Smooth muscle cell (in vitro differentiated cells): Measurements from ENCODE around the gene ATE1. TPM values are rescaled to one million over a fixed set of nuclear protein-coding genes. Genes with fewer than 3 reads are reported as not detected.

Experiments used
- DNase-seq: peaks from one replicate; lab custom pipeline; 2025; ENCODE audit not compliant: unreplicated experiment; lab: John Stamatoyannopoulos, UW
- H2AFZ ChIP-seq: fragments of 200-600 bp; sonication (generic); 2 replicates; pipeline ENCODE4 v1.6.0; 2016; ENCODE audit warnings: antibody characterized with exemption, low read depth, mild to moderate bottlenecking
- H3F3A ChIP-seq: fragments of 200-600 bp; sonication (generic); 2 replicates; pipeline ENCODE4 v1.6.0; 2017; ENCODE audit warnings: antibody characterized with exemption, low read depth
- H3K27ac ChIP-seq: fragments of 200-600 bp; sonication (generic); 2 replicates; pipeline ENCODE4 v1.5.1; 2016; ENCODE audit warnings: low read depth, mild to moderate bottlenecking
- H3K27me3 ChIP-seq: fragments of 200-600 bp; sonication (generic); 2 replicates; pipeline ENCODE4 v1.6.1; 2016; ENCODE audit warnings: low read depth, mild to moderate bottlenecking
- H3K36me3 ChIP-seq: fragments of 200-600 bp; sonication (generic); 2 replicates; pipeline ENCODE4 v1.5.1; 2016; ENCODE audit warnings: low read depth
- H3K4me1 ChIP-seq: fragments of 200-600 bp; sonication (generic); 2 replicates; pipeline ENCODE4 v1.5.1; 2016; ENCODE audit warnings: low read depth
- H3K4me2 ChIP-seq: fragments of 200-600 bp; sonication (generic); 2 replicates; pipeline ENCODE4 v1.6.0; 2016; ENCODE audit warnings: mild to moderate bottlenecking
- H3K4me3 ChIP-seq: fragments of 200-600 bp; sonication (generic); 2 replicates; pipeline ENCODE4 v1.5.1; 2016; ENCODE audit warnings: mild to moderate bottlenecking
- H3K79me2 ChIP-seq: fragments of 200-600 bp; sonication (generic); 2 replicates; pipeline ENCODE4 v1.6.0; 2016; ENCODE audit warnings: low read depth, mild to moderate bottlenecking
- H3K9ac ChIP-seq: fragments of 200-600 bp; sonication (generic); 2 replicates; pipeline ENCODE4 v1.6.0; 2016; ENCODE audit warnings: low read depth
- H3K9me3 ChIP-seq: fragments of 200-600 bp; sonication (generic); replicated peaks from 2 replicates; pipeline ENCODE4 v1.5.1; 2016; ENCODE audit warnings: low read depth
- H4K20me1 ChIP-seq: fragments of 200-600 bp; sonication (generic); 2 replicates; pipeline ENCODE4 v1.6.0; 2016; ENCODE audit warnings: low read depth
- CTCF ChIP-seq: fragments of 200-600 bp; sonication (generic); IDR thresholded peaks from 2 replicates; pipeline ENCODE4 v1.5.1; 2017; ENCODE audit warnings: borderline replicate concordance, mild to moderate bottlenecking, antibody characterized with exemption; ENCODE audit not compliant: insufficient read depth, poor library complexity, severe bottlenecking
- WGBS: methylation state at CpG from one replicate; pipeline ENCODE4 v1.1.7; 2016; ENCODE audit warnings: low lambda C conversion rate; 5-methylcytosine and 5-hydroxymethylcytosine counted together
- polyA plus RNA-seq: library from polyadenylated mRNA; unstranded; fragments of >200 nt; fragmentation: Nextera tagmentation; extraction: Ambion mirVana; gene quantifications from 2 replicates; pipeline ENCODE4 v1.2.1, GENCODE V29; 2016
- total RNA-seq: library from RNA; depleted of rRNA; stranded (reverse); fragments of >200 nt; gene quantifications from 2 replicates; pipeline ENCODE4 v1.2.3, GENCODE V29; 2014

Gene ATE1
- total and polyA plus RNA-seq, 2 experiments from 2014 or later, result 9.1 to 20.7 TPM

DNA sequence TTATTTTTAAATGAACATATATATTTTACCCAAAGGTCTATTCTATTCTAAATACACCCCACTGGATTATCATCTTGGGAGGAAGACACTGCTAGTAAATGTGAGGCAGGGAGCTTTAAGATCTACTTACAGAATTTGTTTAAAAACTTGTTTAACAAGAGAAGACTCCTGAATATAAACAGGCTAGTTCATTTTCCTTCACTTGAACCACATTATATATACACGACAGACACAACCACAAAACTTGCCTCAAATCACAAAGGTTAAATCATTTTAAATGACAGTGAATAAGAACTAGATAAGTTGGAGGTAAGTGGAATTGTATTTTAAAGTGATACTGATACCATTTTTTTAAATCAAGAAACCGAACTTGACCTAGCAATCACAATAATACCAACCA, 109.2 kb downstream of the ATE1 start:
- H3K36me3 ChIP-seq, result no peaks in the 10 kb centered on the region
- H3K4me2 ChIP-seq, result peak overlapping the region; percentile 5
- H2AFZ ChIP-seq, result no peak overlapping the region
- TF ChIP-seq CTCF, result no peak
- H3K9ac ChIP-seq, result no peak overlapping the region
- no peaks in the 10 kb centered on the region for H3F3A ChIP-seq
- H3K27ac ChIP-seq, result peak overlapping the region; percentile 7
- H3K79me2 ChIP-seq, result no peaks in the 10 kb centered on the region
- DNase-seq, result no peak
- WGBS, result 29% methylated on average over 2 of the region's 2 CpGs
- H3K4me3 ChIP-seq, result no peak overlapping the region
- H3K9me3 ChIP-seq, result no peaks in the 10 kb centered on the region
- no peaks in the 10 kb centered on the region for H4K20me1 ChIP-seq
- peaks cover 3% of the 10 kb centered on the region for H3K4me1 ChIP-seq
- H3K27me3 ChIP-seq, result no peaks in the 10 kb centered on the region

DNA sequence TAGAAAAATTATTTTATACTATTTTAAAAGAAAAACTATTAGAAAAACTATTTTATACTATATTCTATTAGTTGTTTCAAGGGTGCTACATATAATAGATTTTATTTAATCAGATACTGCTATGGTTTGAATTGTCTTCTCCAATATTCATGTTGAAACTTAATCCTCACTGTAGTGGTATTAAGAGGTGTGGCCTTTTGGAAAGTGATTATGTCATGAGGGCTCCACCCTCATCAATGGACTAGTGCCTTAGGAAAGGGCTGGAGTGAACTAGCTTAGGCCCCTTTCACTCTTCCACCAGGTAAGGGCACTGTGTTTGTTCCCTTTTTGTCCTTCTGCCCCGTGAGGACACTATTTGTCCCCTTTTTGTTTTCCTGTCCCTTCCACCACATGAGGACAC, 111.6 kb downstream of the ATE1 start:
- no peaks in the 10 kb centered on the region for H3K36me3 ChIP-seq
- H3K4me2 ChIP-seq, result no peak overlapping the region
- no peak overlapping the region for H3K4me3 ChIP-seq
- no peak overlapping the region for H3K9ac ChIP-seq
- no peak overlapping the region for H2AFZ ChIP-seq
- H3K4me1 ChIP-seq, result peaks cover 3% of the 10 kb centered on the region
- no peaks in the 10 kb centered on the region for H3K79me2 ChIP-seq
- H3K9me3 ChIP-seq, result no peaks in the 10 kb centered on the region
- no peaks in the 10 kb centered on the region for H3F3A ChIP-seq
- WGBS, result 86% methylated on average over 1 of the region's 1 CpG
- H3K27me3 ChIP-seq, result no peaks in the 10 kb centered on the region
- DNase-seq, result no peak
- H3K27ac ChIP-seq, result no peak overlapping the region
- no peaks in the 10 kb centered on the region for H4K20me1 ChIP-seq
- no peak for TF ChIP-seq CTCF

GRCh38 chr10:121813857-121814256, 114.0 kb downstream of the ATE1 start:
- no peaks in the 10 kb centered on the region for H3K36me3 ChIP-seq
- DNase-seq, result no peak
- no peak overlapping the region for H3K4me2 ChIP-seq
- no peak overlapping the region for H3K27ac ChIP-seq
- no peak for TF ChIP-seq CTCF
- H3K4me1 ChIP-seq, result peaks cover 3% of the 10 kb centered on the region
- H3K9ac ChIP-seq, result no peak overlapping the region
- no peak overlapping the region for H3K4me3 ChIP-seq
- H2AFZ ChIP-seq, result no peak overlapping the region
- no peaks in the 10 kb centered on the region for H3K9me3 ChIP-seq
- H4K20me1 ChIP-seq, result no peaks in the 10 kb centered on the region
- H3F3A ChIP-seq, result no peaks in the 10 kb centered on the region
- WGBS, result 82% methylated on average over 4 of the region's 4 CpGs
- no peaks in the 10 kb centered on the region for H3K27me3 ChIP-seq
- no peaks in the 10 kb centered on the region for H3K79me2 ChIP-seq

DNA sequence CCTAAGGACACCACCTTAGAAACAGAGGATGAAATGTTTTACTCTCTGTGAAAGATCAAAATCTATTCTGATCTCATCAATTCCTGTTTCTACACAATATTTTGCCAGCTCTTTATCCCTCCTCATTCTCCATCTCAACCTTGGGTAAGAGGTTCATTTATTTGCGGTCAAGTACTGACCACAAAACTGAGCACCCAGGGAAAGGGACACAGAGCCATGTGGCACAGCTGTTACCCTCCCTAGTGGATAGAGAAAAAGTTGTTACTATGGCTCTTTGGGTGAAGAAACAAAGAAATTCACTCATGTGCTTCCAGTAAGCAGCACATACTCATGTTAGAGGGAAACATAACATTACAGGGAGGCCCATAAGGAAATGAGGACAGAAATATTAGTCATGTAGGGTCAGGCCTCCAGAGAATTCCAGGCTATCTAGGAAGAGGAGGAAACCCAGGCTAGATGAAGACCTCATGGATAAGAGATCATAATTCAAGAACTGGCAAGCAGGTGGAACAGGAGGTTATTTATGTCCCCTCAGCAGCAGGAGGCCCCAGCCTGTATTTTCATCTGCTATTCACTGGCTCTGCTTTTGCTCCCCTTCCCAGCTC, 114.5 kb downstream of the ATE1 start:
- Histone ChIP-seq H3K4me3 (no peak overlapping the region), H2AFZ (no peak overlapping the region), H3K27me3 (no peaks in the 10 kb centered on the region), H4K20me1 (no peaks in the 10 kb centered on the region), H3K4me2 (no peak overlapping the region), H3K79me2 (no peaks in the 10 kb centered on the region), H3K4me1 (no peaks in the 10 kb centered on the region), H3K9me3 (no peaks in the 10 kb centered on the region), H3K9ac (no peak overlapping the region), H3F3A (no peaks in the 10 kb centered on the region), H3K36me3 (no peaks in the 10 kb centered on the region), H3K27ac (no peak overlapping the region)
- WGBS, result 91% methylated on average over 1 of the region's 1 CpG
- TF ChIP-seq CTCF, result no peak
- no peak for DNase-seq
